Coronary artery (tissue), 2 donors: ENCODE results near the gene UFC1.
A peak's percentile ranks its signal among the peaks of the same experiment; 100 is the strongest.

Source experiments
- DNase-seq: peaks from one replicate; pipeline ENCODE4 v3.0.0-alpha.2; 2017; ENCODE audit warnings: low spot score
- H3K27ac ChIP-seq, 2 donors: fragments of 200-600 bp; sonication (generic); one replicate each; pipeline ENCODE4 v1.5.1; 2016 to 2019
- H3K4me3 ChIP-seq: fragments of 200-600 bp; sonication (generic); 2 replicates; pipeline ENCODE4 v1.5.1; 2016; ENCODE audit warnings: mild to moderate bottlenecking, moderate library complexity
- TF ChIP-seq, protein P1 (sequence below): fragments of 200-600 bp; sonication (generic); IDR thresholded peaks from one replicate; pipeline ENCODE4 v1.5.1; 2019; ENCODE audit warnings: antibody characterized with exemption

The UFC1 gene

DNA sequence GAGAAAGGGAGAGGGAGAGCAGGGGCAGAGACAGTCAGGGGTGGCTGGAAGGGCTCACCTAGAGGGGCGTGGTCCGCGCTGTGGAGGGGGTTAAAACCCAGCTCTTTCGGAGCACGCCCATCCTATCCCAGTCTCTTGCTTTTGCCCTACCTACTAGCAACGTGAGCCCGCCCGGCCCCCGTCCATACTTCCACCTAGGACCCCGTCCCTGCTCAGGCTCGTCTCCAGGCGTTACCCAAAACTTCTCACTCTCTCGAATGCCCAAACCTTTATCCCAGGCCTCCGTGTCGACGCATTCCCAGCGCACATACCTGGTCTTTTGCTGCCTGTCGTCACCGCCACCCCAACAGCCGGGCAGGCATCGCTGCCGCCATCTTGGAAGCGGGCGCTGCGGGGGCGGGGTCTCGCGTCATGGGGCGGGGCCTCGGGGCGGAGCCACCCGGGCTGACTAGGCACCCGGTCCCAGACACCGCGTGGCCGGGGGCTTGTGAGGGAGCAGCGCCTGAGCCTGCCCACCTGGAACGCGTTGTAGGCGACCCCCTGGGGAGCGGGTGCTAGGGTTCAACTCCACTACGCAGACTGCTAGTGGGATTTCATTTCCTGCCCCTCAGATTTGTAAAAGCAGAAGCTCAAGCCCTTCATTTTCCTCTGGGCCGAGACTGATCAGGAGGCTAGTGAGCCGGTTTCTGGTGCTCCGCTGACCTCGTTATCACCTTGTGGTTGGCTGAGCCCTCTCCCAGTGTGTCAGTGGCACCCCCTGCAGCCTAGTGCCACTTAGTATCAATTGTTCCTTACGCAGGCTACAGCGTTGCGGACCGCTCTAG lies 23.5 kb downstream of the UFC1 start, which contains the start of gene B4GALT3:
TSS of gene B4GALT3 (minus strand) at position 396 of the 824 bp plus-strand sequence. CDS start 1,447 bp downstream, outside the sequence.
- peak; percentile 94 for DNase-seq
- Histone ChIP-seq H3K4me3 (peak within 1 kb of the TSS; percentile 77), H3K27ac (peak within 1 kb of the TSS; percentile 88 to 89)
- TF ChIP-seq, protein P1, sequence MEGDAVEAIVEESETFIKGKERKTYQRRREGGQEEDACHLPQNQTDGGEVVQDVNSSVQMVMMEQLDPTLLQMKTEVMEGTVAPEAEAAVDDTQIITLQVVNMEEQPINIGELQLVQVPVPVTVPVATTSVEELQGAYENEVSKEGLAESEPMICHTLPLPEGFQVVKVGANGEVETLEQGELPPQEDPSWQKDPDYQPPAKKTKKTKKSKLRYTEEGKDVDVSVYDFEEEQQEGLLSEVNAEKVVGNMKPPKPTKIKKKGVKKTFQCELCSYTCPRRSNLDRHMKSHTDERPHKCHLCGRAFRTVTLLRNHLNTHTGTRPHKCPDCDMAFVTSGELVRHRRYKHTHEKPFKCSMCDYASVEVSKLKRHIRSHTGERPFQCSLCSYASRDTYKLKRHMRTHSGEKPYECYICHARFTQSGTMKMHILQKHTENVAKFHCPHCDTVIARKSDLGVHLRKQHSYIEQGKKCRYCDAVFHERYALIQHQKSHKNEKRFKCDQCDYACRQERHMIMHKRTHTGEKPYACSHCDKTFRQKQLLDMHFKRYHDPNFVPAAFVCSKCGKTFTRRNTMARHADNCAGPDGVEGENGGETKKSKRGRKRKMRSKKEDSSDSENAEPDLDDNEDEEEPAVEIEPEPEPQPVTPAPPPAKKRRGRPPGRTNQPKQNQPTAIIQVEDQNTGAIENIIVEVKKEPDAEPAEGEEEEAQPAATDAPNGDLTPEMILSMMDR = no peak

DNA sequence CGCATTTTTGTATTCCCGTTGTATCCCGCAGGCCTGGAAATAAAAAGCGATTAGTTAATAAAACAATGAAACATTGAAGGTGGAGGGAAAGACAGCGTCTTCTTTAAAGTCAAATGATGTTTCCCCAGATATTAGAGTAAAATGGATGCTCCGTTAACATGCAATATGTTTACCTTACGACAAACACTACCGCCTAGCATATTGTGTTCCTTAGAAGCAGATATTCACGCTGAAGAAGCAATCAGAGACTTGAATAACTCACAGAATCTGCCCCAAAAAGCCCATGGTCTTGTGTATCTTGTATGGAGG lies 24.1 kb downstream of the UFC1 start:
- TF ChIP-seq, protein P1 = no peak

GRCh38 chr1:161179698-161180097 lies 25.9 kb downstream of the UFC1 start:
- DNase-seq = no peak
- Histone ChIP-seq H3K27ac (no peak overlapping the region), H3K4me3 (no peak overlapping the region)
- TF ChIP-seq, protein P1 = no peak

More for the DNA sequence above, 24.1 kb downstream of the UFC1 start:
- peak overlapping the region; percentile 88 to 89 for H3K27ac ChIP-seq
- no peak for DNase-seq
- H3K4me3 ChIP-seq = peak overlapping the region; percentile 77

DNA sequence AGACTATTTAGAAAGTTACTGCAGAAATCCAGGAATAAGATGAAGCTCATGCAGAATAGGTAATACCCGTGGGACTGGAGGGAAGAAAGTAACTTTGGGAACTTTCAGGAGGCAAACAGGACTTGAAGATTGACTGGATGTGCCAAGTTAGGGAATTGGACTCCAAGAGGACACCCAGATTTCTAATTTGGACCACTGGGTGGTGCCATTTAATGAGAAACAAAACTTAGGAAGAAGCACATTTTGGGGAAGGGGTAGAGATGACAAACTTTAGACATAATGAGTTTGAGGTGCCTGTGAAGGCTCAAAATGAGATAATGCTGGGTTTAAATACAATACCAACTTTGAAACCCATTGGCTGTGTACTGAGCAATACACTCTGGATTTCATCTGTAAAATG lies 26.9 kb downstream of the UFC1 start:
- no peak overlapping the region for H3K27ac ChIP-seq
- DNase-seq = no peak
- TF ChIP-seq, protein P1 = no peak

DNA sequence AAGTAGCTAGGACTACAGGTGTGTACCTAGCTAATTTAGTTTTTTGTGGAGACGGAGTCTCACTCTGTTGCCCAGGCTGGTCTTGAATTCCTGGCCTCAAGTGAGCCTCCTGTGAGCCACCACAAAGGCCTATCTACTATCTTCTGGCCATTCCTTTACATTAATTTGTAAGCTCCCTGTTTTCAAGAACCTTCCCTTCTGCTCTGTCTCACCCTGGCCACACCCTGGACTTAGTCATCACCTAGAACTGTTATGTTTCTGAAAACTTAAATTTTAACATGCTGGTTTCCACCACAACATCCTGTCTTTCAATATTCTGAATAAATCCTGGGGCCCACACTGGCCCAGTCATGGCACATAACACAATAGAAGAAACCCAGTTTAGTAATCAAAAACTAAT lies 28.4 kb downstream of the UFC1 start:
- TF ChIP-seq, protein P1 = no peak
- Histone ChIP-seq H3K4me3 (no peak overlapping the region), H3K27ac (peak overlapping the region in 1 of 2 donors; percentile 31)
- DNase-seq = no peak

More for the DNA sequence above, 26.9 kb downstream of the UFC1 start:
- no peak overlapping the region for H3K4me3 ChIP-seq

DNA sequence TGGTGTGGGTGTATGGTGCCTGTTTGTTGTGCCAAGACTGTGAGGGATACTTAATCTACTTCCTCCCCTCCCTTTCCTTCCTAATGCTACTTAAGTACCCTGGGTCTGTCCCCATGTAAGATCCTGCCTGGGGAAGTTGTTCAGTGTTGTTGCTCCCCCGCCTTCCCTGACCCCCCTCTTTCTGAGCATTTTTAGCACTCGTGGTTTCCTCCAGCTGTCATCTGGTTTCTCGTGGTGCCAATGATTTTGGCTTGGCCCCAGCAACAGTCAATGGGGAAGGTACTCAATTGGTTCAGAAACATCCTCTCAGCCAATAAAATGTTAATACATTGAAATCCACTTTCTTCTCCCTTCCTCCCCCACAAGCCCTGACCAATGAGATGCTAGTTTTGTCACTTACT lies 31.5 kb downstream of the UFC1 start:
- H3K4me3 ChIP-seq = no peak overlapping the region
- no peak for DNase-seq
- TF ChIP-seq, protein P1 = no peak
- H3K27ac ChIP-seq = peak overlapping the region in 1 of 2 donors; percentile 81
